GM06990 (cell line): Measurements from ENCODE around the gene ABCC1.
"Not testable (repeated sequence)": the region's sequence is repeated elsewhere in the genome, so short reads cannot be mapped to it uniquely, and the experiment has no call there.

Experiments used
- DNase-seq: peaks from one replicate; pipeline ENCODE4 v3.0.0-alpha.2; 2011; ENCODE audit not compliant: insufficient read length; ENCODE audit errors: extremely low read depth
- H3K27me3 ChIP-seq: replicated peaks from 2 replicates; pipeline ENCODE4 v1.6.0; 2011; ENCODE audit warnings: low read length; ENCODE audit not compliant: control insufficient read depth, insufficient read depth
- H3K36me3 ChIP-seq: 2 replicates; pipeline ENCODE4 v1.5.1; 2011; ENCODE audit warnings: low read length; ENCODE audit not compliant: control insufficient read depth, insufficient read depth
- H3K4me3 ChIP-seq: replicated peaks from 2 replicates; pipeline ENCODE4 v1.5.1; 2011; ENCODE audit warnings: low read depth, mild to moderate bottlenecking, control low read depth, low read length
- TF ChIP-seq, protein P1 (sequence below): IDR thresholded peaks from 2 replicates; pipeline ENCODE4 v1.5.1; 2011; ENCODE audit warnings: low read length, control low read depth, mild to moderate bottlenecking, inconsistent platforms; ENCODE audit not compliant: insufficient read depth, poor library complexity, severe bottlenecking

The ABCC1 gene

GRCh38 chr16:16096858-16097213 lies 147.4 kb downstream of the ABCC1 start:
- DNase-seq = no peak
- TF ChIP-seq, protein P1, sequence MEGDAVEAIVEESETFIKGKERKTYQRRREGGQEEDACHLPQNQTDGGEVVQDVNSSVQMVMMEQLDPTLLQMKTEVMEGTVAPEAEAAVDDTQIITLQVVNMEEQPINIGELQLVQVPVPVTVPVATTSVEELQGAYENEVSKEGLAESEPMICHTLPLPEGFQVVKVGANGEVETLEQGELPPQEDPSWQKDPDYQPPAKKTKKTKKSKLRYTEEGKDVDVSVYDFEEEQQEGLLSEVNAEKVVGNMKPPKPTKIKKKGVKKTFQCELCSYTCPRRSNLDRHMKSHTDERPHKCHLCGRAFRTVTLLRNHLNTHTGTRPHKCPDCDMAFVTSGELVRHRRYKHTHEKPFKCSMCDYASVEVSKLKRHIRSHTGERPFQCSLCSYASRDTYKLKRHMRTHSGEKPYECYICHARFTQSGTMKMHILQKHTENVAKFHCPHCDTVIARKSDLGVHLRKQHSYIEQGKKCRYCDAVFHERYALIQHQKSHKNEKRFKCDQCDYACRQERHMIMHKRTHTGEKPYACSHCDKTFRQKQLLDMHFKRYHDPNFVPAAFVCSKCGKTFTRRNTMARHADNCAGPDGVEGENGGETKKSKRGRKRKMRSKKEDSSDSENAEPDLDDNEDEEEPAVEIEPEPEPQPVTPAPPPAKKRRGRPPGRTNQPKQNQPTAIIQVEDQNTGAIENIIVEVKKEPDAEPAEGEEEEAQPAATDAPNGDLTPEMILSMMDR = no peak
- Histone ChIP-seq H3K36me3 (peaks cover 22% of the 10 kb centered on the region), H3K27me3 (no peaks in the 10 kb centered on the region), H3K4me3 (no peak overlapping the region)

GRCh38 chr16:16099320-16099719 lies 149.9 kb downstream of the ABCC1 start:
- TF ChIP-seq, protein P1 = no peak
- H3K27me3 ChIP-seq = no peaks in the 10 kb centered on the region
- no peak overlapping the region for H3K4me3 ChIP-seq
- DNase-seq = no peak
- H3K36me3 ChIP-seq = peaks cover 27% of the 10 kb centered on the region

DNA sequence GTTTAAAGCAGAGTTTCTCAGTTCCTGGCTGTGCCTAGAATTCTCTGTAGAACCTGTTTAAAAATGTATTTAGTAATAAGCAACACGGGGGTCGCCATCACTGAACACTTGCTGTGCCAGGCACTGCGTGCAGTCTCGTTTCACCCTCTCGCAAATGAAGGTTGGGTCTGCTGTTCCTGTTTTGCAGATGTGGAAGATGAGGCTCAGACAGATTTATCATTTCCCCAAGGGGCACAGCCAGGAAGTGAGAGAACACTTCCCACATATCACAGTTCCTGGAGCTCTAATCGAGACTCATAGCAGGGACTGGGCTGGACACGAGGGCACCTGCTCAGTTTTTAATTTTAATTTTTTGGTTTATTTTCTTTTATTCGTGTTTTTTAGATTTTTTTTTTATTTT lies 151.2 kb downstream of the ABCC1 start:
- Histone ChIP-seq H3K36me3 (peaks cover 27% of the 10 kb centered on the region), H3K27me3 (no peaks in the 10 kb centered on the region), H3K4me3 (no peak overlapping the region)
- TF ChIP-seq, protein P1 = no peak
- no peak for DNase-seq

GRCh38 chr16:16101585-16101984 lies 152.2 kb downstream of the ABCC1 start:
- TF ChIP-seq, protein P1 = no peak
- no peak overlapping the region for H3K4me3 ChIP-seq
- H3K36me3 ChIP-seq = peaks cover 28% of the 10 kb centered on the region
- no peaks in the 10 kb centered on the region for H3K27me3 ChIP-seq
- DNase-seq = no peak

DNA sequence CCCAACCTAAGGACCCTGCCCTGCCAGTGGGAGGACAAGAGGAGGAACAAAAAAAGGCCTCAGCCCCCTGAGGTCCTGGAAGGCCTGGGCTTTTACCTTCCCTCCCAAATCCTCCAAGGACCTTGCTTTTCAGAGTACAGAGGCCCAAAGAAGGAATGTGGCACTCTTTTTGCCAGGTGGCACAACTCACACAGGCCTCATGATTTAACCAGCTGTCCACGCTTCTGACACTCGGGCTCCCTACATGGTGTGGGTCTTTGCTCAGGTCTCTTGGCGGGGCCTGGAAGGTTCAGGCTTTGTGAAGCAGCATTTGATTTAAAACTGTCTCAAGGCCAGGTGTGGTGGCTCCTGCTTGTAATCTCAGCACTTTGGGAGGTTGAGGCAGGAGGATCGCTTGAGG lies 153.3 kb downstream of the ABCC1 start:
- TF ChIP-seq, protein P1 = no peak
- Histone ChIP-seq H3K36me3 (peaks cover 29% of the 10 kb centered on the region), H3K27me3 (no peaks in the 10 kb centered on the region), H3K4me3 (no peak overlapping the region)
- DNase-seq = no peak

DNA sequence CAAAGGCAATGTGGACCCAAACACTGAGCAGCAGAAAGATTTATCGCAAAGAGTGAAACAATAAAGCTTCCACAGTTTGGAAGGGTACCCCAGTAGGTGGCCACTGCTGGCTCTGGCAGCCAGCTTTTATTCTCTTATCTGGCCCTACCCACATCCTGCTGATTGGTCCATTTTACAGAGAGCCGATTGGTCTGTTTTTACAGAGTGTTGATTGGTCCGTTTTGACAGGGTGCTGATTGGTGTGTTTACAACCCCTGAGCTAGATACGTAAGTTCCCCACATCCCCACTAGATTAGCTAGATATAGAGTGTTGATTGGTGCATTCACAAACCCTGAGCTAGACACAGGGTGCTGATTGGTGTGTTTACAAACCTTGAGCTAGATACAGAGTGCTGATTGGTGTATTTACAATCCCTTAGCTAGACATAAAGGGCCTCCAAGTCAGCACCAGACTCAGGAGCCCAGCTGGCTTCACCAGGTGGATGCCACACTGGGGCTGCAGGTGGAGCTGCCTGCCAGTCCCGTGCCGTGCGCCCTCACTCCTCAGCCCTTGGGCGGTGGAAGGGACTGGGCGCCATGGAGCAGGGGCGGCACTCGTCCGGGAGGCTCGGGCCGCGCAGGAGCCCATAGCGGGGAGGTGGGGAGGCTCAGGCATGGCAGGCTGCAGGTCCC lies 154.9 kb downstream of the ABCC1 start:
- DNase-seq, H3K27me3 ChIP-seq, H3K4me3 ChIP-seq: not testable (repeated sequence)
- H3K36me3 ChIP-seq = peaks cover 23% of the 10 kb centered on the region

DNA sequence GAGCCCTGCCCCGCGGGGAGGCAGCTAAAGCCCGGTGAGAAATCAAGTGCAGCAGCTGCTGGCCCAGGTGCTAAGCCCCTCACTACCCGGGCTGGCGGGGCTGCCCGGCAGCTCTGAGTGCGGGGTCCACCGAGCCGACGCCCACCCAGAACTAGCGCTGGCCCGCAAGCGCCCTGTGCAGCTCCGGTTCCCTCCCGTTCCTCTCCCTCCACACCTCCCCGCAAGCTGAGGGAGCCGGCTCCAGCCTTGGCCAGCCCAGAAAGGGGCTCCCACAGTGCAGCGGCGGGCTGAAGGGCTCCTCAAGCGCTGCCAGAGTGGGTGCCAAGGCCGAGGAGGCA lies 155.4 kb downstream of the ABCC1 start:
- H3K4me3 ChIP-seq, H3K27me3 ChIP-seq, DNase-seq: not testable (repeated sequence)
- H3K36me3 ChIP-seq = peaks cover 27% of the 10 kb centered on the region
